Measurements from ENCODE around the gene UROC1.

DNA sequence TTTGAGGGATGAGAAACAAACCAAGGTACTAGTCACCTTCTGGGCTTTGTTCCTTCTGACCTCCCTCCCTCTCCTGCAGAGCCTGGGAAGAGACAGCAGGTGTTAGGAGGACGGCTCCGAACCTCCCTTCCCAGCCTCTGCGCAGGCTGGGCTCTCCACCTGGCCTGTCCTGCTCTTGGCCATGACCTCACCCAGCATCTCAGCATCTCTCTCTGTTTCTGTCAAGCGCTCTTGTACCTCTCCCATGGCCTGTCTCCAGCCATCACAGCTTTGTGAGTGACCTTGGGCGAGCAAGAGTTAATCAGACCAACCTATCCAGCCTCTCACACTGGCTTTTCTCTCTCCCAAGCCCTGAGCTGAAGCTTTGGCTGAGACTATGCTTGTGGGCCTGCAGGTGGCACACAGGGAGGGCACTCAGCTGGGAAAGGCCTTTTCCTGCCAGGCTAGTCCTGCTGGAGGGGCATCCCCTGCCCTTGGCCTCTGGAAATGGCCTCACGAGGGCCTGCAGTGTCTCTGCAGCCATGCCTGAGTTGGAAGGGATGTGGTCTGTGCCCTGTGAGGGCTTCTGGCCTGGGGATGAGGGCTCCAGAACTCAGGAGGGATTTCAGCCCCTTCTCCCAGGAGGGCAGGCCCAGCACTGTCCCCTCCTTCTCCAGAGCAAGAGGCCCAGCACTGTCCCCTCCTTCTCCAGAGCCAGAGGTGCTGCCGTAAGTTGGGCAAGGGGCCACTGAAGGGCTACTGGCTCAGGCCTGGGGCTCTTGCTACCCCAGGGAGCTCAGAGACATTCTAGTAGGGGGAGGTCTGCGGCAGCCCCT is 8.5 kb upstream of the UROC1 start:
- TF ChIP-seq POLR2A (IDR thresholded peaks at IDR 0.05; ENCODE audit: low read length) (no peak), GATA1 (IDR thresholded peaks at IDR 0.05; ENCODE audit: low read depth, low read length) (no peak)
